WTC11 (cell line): Measurements from ENCODE around the gene CSN2. TPM values are rescaled to one million over a fixed set of nuclear protein-coding genes. Genes with fewer than 3 reads are reported as not detected.

Source experiments
- ATAC-seq: fragments of 200-7000 bp; cut with Tn5 transposase; 2 replicates; pipeline ENCODE4 v1.10.0; 2021; ENCODE audit warnings: mild to moderate bottlenecking, moderate library complexity
- CTCF ChIA-PET: fragments of 300-600 bp; sonication (Branson Sonifier 250); formaldehyde crosslinking; loops from one replicate; lab custom pipeline; 2021; ENCODE audit warnings: antibody characterized with exemption; lab: Charles Lee
- POLR2A ChIA-PET: fragments of 350-600 bp; sonication (Branson Sonifier 250); formaldehyde crosslinking; loops from one replicate; lab custom pipeline; 2021; ENCODE audit warnings: antibody characterized with exemption; lab: Charles Lee
- DNase-seq: peaks from one replicate; pipeline ENCODE4 v3.0.0; 2021; ENCODE audit warnings: low spot score
- H3K27ac Mint-ChIP-seq: 2 replicates; pipeline ENCODE4 v1.8.0; 2021; ENCODE audit warnings: mixed read lengths
- H3K27me3 Mint-ChIP-seq: 2 replicates; pipeline ENCODE4 v1.8.0; 2021; ENCODE audit warnings: low read depth, mild to moderate bottlenecking, moderate library complexity, mixed read lengths
- H3K36me3 Mint-ChIP-seq: 2 replicates; pipeline ENCODE4 v1.8.0; 2021; ENCODE audit warnings: mixed read lengths
- H3K4me1 Mint-ChIP-seq: 2 replicates; pipeline ENCODE4 v1.8.0; 2022; ENCODE audit warnings: mixed read lengths
- H3K4me3 Mint-ChIP-seq: 2 replicates; pipeline ENCODE4 v1.8.0; 2021; ENCODE audit warnings: mild to moderate bottlenecking, moderate library complexity, mixed read lengths
- H3K9me3 Mint-ChIP-seq: 2 replicates; pipeline ENCODE4 v1.8.0; 2021; ENCODE audit warnings: mixed read lengths
- ATF1 ChIP-seq: sonication (generic); formaldehyde crosslinking; IDR thresholded peaks from 2 replicates; pipeline ENCODE4 v1.8.1; 2023; ENCODE audit warnings: mild to moderate bottlenecking, moderate library complexity, missing genetic modification reagents
- E2F1 ChIP-seq: sonication (generic); formaldehyde crosslinking; IDR thresholded peaks from 2 replicates; pipeline ENCODE4 v1.8.0; 2022; ENCODE audit warnings: mild to moderate bottlenecking, missing genetic modification reagents
- EMX1 ChIP-seq: fragments of 250-450 bp; sonication (Bioruptor Pico); IDR thresholded peaks from 2 replicates; pipeline ENCODE4 v1.8.0; 2021; ENCODE audit warnings: mild to moderate bottlenecking
- FOXK1 ChIP-seq: sonication (generic); formaldehyde crosslinking; IDR thresholded peaks from 2 replicates; pipeline ENCODE4 v1.8.0; 2022; ENCODE audit warnings: mild to moderate bottlenecking, moderate library complexity, missing genetic modification reagents
- HMGA2 ChIP-seq: fragments of 250-450 bp; sonication (Bioruptor Pico); IDR thresholded peaks from 2 replicates; pipeline ENCODE4 v1.4.0; 2021; ENCODE audit warnings: mild to moderate bottlenecking, moderate library complexity
- IRF1 ChIP-seq: sonication (generic); formaldehyde crosslinking; IDR thresholded peaks from 2 replicates; pipeline ENCODE4 v1.8.0; 2023; ENCODE audit warnings: missing genetic modification reagents
- MYBL2 ChIP-seq: sonication (generic); formaldehyde crosslinking; IDR thresholded peaks from 2 replicates; pipeline ENCODE4 v1.8.1; 2023; ENCODE audit warnings: mild to moderate bottlenecking, moderate library complexity, missing genetic modification reagents
- NFE2L1 ChIP-seq: sonication (generic); formaldehyde crosslinking; IDR thresholded peaks from 2 replicates; pipeline ENCODE4 v1.8.1; 2023; ENCODE audit warnings: missing genetic modification reagents
- OVOL2 ChIP-seq: fragments of 250-450 bp; sonication (Bioruptor Pico); IDR thresholded peaks from 2 replicates; pipeline ENCODE4 v1.9.0; 2021; ENCODE audit warnings: mild to moderate bottlenecking, borderline replicate concordance
- PRRX2 ChIP-seq: fragments of 250-450 bp; sonication (Bioruptor Pico); IDR thresholded peaks from 2 replicates; pipeline ENCODE4 v1.8.0; 2021; ENCODE audit warnings: mild to moderate bottlenecking
- TEAD1 ChIP-seq: sonication (generic); formaldehyde crosslinking; IDR thresholded peaks from 2 replicates; pipeline ENCODE4 v1.8.0; 2022; ENCODE audit warnings: mild to moderate bottlenecking, missing genetic modification reagents
- TEAD4 ChIP-seq: sonication (generic); formaldehyde crosslinking; IDR thresholded peaks from 2 replicates; pipeline ENCODE4 v1.8.0; 2022; ENCODE audit warnings: mild to moderate bottlenecking, missing genetic modification reagents
- ZNF138 ChIP-seq: sonication (generic); formaldehyde crosslinking; conservative IDR thresholded peaks from 2 replicates; pipeline ENCODE4 v1.8.1; 2022; ENCODE audit warnings: mild to moderate bottlenecking, moderate library complexity, missing genetic modification reagents
- total RNA-seq: library from RNA; stranded (reverse); gene quantifications from 3 replicates; pipeline ENCODE4 v1.2.3, GENCODE V29; 2021
- TF ChIP-seq, protein P1 (sequence below): fragments of 200-600 bp; IDR thresholded peaks from 2 replicates; pipeline ENCODE4 v1.8.0; 2022; ENCODE audit warnings: antibody characterized with exemption
- TF ChIP-seq, protein P2 (sequence below): sonication (generic); formaldehyde crosslinking; IDR thresholded peaks from 2 replicates; pipeline ENCODE4 v1.8.1; 2022; ENCODE audit warnings: missing genetic modification reagents, borderline replicate concordance
- TF ChIP-seq, protein P3 (sequence below): sonication (generic); formaldehyde crosslinking; conservative IDR thresholded peaks from 2 replicates; pipeline ENCODE4 v1.8.1; 2023; ENCODE audit warnings: mild to moderate bottlenecking, low read depth, missing genetic modification reagents, moderate library complexity
- TF ChIP-seq, protein P4 (sequence below): sonication (generic); formaldehyde crosslinking; IDR thresholded peaks from 2 replicates; pipeline ENCODE4 v1.8.1; 2023; ENCODE audit warnings: mild to moderate bottlenecking, missing genetic modification reagents, moderate library complexity

CSN2 gene
- total RNA-seq, 1 experiment from 2014 or later = not detected

DNA sequence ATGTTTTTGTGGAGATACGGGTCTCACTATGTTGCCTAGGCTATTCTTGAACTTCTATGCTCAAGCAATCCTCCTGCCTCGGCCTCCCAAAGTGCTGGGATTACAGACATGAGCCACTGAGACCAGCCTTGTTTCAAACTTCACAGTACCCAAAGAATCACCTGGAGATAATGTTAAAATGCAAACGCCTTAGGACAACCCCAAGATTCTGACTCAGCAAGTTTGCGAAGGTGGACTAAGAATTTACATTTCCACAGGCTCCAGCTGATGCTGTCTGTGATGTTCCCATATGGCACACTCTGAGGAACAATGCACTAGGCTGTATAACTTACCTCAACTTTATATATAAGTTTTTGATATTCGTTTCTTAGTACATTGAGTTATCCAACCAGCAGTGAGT is 29.3 kb upstream of the CSN2 start:
- Mint-ChIP-seq H3K36me3 (no peaks in the 10 kb centered on the region), H3K27ac (no peak overlapping the region), H3K27me3 (no peaks in the 10 kb centered on the region), H3K9me3 (no peaks in the 10 kb centered on the region), H3K4me1 (peaks cover 3% of the 10 kb centered on the region; the same call in 1 of the 2 replicates), H3K4me3 (no peak overlapping the region)
- CTCF ChIA-PET = no interaction called here
- POLR2A ChIA-PET = no interaction called here
- TF ChIP-seq, protein P1, sequence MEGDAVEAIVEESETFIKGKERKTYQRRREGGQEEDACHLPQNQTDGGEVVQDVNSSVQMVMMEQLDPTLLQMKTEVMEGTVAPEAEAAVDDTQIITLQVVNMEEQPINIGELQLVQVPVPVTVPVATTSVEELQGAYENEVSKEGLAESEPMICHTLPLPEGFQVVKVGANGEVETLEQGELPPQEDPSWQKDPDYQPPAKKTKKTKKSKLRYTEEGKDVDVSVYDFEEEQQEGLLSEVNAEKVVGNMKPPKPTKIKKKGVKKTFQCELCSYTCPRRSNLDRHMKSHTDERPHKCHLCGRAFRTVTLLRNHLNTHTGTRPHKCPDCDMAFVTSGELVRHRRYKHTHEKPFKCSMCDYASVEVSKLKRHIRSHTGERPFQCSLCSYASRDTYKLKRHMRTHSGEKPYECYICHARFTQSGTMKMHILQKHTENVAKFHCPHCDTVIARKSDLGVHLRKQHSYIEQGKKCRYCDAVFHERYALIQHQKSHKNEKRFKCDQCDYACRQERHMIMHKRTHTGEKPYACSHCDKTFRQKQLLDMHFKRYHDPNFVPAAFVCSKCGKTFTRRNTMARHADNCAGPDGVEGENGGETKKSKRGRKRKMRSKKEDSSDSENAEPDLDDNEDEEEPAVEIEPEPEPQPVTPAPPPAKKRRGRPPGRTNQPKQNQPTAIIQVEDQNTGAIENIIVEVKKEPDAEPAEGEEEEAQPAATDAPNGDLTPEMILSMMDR = no peak
- TF ChIP-seq IRF1 (CRISPR knock-in tag) = no peak
- no peak for TF ChIP-seq NFE2L1 (CRISPR knock-in tag)
- no peak for TF ChIP-seq PRRX2
- TF ChIP-seq, protein P2, sequence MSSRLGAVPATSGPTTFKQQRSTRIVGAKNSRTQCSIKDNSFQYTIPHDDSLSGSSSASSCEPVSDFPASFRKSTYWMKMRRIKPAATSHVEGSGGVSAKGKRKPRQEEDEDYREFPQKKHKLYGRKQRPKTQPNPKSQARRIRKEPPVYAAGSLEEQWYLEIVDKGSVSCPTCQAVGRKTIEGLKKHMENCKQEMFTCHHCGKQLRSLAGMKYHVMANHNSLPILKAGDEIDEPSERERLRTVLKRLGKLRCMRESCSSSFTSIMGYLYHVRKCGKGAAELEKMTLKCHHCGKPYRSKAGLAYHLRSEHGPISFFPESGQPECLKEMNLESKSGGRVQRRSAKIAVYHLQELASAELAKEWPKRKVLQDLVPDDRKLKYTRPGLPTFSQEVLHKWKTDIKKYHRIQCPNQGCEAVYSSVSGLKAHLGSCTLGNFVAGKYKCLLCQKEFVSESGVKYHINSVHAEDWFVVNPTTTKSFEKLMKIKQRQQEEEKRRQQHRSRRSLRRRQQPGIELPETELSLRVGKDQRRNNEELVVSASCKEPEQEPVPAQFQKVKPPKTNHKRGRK (CRISPR knock-in tag) = no peak
- TF ChIP-seq, protein P3, sequence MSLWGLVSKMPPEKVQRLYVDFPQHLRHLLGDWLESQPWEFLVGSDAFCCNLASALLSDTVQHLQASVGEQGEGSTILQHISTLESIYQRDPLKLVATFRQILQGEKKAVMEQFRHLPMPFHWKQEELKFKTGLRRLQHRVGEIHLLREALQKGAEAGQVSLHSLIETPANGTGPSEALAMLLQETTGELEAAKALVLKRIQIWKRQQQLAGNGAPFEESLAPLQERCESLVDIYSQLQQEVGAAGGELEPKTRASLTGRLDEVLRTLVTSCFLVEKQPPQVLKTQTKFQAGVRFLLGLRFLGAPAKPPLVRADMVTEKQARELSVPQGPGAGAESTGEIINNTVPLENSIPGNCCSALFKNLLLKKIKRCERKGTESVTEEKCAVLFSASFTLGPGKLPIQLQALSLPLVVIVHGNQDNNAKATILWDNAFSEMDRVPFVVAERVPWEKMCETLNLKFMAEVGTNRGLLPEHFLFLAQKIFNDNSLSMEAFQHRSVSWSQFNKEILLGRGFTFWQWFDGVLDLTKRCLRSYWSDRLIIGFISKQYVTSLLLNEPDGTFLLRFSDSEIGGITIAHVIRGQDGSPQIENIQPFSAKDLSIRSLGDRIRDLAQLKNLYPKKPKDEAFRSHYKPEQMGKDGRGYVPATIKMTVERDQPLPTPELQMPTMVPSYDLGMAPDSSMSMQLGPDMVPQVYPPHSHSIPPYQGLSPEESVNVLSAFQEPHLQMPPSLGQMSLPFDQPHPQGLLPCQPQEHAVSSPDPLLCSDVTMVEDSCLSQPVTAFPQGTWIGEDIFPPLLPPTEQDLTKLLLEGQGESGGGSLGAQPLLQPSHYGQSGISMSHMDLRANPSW (CRISPR knock-in tag) = no peak
- no peak for TF ChIP-seq OVOL2 (CRISPR knock-in tag)
- no peak for TF ChIP-seq MYBL2 (CRISPR knock-in tag)
- TF ChIP-seq HMGA2 (CRISPR knock-in tag) = no peak
- no peak for TF ChIP-seq E2F1 (CRISPR knock-in tag)
- ATAC-seq = no peak
- no peak for DNase-seq

DNA sequence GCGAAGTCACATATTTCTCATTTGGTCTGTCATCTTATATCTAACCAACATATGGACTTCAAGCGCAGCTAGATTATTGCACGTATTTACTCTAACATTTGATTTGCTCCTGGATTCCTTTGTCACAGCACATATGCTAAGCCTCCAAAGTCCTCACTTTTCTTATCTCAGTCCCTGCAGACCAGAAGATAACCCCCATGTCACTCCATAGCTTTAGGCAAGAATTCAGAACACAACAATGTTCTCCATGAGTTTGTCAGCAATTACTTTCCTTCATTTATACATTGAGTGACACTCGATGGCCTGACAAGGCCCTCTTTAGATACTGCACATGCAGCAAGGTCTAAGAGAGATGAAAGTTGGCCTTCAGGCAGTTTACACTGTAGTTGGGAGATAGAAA is 25.5 kb upstream of the CSN2 start:
- H3K9me3 Mint-ChIP-seq = no peaks in the 10 kb centered on the region
- CTCF ChIA-PET = no interaction called here
- DNase-seq = no peak
- H3K27ac Mint-ChIP-seq = no peak overlapping the region
- no peaks in the 10 kb centered on the region for H3K4me1 Mint-ChIP-seq
- no peak for ATAC-seq
- POLR2A ChIA-PET = no interaction called here
- no peak for TF ChIP-seq TEAD4
- no peak for TF ChIP-seq FOXK1 (CRISPR knock-in tag)
- TF ChIP-seq EMX1 = no peak
- no peak for TF ChIP-seq ATF1 (CRISPR knock-in tag)
- no peak for TF ChIP-seq PRRX2
- TF ChIP-seq, protein P4, sequence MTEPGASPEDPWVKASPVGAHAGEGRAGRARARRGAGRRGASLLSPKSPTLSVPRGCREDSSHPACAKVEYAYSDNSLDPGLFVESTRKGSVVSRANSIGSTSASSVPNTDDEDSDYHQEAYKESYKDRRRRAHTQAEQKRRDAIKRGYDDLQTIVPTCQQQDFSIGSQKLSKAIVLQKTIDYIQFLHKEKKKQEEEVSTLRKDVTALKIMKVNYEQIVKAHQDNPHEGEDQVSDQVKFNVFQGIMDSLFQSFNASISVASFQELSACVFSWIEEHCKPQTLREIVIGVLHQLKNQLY (CRISPR knock-in tag) = no peak
- no peak for TF ChIP-seq TEAD1
- no peak for TF ChIP-seq ZNF138
- H3K36me3 Mint-ChIP-seq = no peaks in the 10 kb centered on the region
- H3K27me3 Mint-ChIP-seq = no peaks in the 10 kb centered on the region
- no peak overlapping the region for H3K4me3 Mint-ChIP-seq
